IPS DF 4.7 (cell line): ENCODE data around the gene CRYBG2.
"Not testable (repeated sequence)": the region's sequence is repeated elsewhere in the genome, so short reads cannot be mapped to it uniquely, and the experiment has no call there.

Experiments used
- DNase-seq: peaks from one replicate; pipeline ENCODE4 v3.0.0-alpha.2; 2013; ENCODE audit warnings: low spot score; ENCODE audit errors: extremely low read depth

The CRYBG2 gene

GRCh38 chr1:26353976-26354820, at the start of gene CRYBG2:
Gene CRYBG2 (minus strand): TSS chr1:26354130. CDS start chr1:26346657, 7,473 bp downstream.
- no peak for DNase-seq

DNA sequence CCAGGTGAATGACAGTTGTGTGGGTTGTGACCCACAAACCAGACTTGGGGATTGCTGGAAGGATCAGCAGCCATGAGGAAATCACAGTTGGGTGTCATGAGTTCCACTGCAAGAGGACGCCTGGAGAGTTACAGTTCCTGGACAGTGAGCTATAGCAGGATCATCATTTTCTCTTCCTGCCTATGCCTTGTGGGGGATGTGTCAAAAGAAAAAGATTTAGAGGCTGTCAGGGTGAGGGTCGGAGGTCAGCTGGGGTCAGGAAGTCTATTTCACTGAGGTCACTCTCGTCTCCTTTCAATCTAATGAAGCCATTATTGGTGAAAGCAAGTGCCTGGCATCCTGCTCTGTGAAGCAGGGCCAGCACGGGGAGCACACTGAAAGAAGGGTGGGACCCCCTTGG, 49.7 kb upstream of the CRYBG2 start:
- no peak for DNase-seq

- no peak for DNase-seq
Measured at GRCh38 chr1:26401891-26402290, 48.0 kb upstream of the CRYBG2 start.

DNA sequence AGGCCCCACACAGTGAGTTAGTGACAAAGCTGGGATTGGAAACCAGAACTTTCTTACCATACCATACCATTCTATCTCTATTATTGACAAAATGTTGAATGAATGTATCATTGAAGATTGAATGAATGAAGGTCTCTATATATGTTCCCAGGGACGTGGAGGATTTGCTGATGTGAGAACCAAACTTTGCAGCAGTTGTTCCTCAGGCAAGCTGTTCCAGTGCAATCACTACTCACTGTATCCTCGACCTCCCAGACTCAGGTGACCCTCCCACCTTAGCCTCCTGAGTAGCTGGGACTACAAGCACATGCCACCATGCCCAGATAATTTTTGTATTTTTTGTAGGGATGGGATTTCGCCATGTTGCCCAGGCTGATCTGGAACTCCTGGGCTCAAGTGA, 45.1 kb upstream of the CRYBG2 start:
- no peak for DNase-seq

DNA sequence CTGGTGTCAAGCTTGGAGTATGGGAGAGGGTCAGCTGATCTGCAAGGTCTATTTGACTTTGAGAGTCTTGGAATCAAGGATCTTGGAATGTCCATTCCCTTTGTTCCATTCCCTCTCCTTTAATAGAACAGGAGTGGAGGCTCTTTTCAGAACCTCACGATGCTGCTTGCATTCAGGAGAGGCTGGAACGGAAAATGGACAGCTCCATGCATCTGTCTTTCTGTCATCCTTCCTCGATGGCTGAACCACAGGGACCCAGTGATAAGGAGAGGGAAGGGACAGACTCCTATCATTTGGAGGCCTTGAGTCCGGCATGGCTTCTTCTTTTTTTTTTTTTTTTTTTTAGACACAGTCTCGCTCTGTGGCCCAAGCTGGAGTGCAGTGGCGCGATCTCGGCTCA, 41.8 kb upstream of the CRYBG2 start:
- DNase-seq = no peak

DNA sequence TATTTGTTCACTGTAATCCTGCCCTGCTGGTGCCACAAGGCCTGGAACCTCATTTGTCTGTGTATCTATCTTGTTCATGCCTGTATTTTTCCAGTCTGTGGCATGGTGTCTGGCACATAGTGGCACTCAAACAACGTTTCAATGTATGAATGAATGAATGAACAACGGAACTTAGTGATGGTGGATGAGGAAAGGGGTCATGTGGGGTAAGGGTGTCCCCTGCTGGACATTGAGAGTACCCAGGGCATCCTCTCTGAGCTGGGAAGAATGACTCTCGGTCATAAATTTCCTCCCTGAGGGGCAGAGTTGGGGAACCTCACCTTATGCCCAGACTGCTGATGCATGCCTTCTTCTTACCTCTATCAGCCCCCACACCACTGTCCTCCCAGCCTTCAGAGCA, 37.5 kb upstream of the CRYBG2 start:
- no peak for DNase-seq

- DNase-seq = no peak
Measured at GRCh38 chr1:26389604-26390247, 35.8 kb upstream of the CRYBG2 start.

- no peak for DNase-seq
Measured at GRCh38 chr1:26388791-26389445, 35.0 kb upstream of the CRYBG2 start.

- no peak for DNase-seq
Measured at GRCh38 chr1:26387447-26387846, 33.5 kb upstream of the CRYBG2 start.

- not testable (repeated sequence) for DNase-seq
Measured at GRCh38 chr1:26385063-26385462, 31.1 kb upstream of the CRYBG2 start.

- no peak for DNase-seq
Measured at GRCh38 chr1:26384076-26384475, 30.1 kb upstream of the CRYBG2 start.

GRCh38 chr1:26378879-26379251, 24.9 kb upstream of the CRYBG2 start:
- DNase-seq = no peak

- no peak for DNase-seq
Measured at GRCh38 chr1:26378088-26378878, 24.4 kb upstream of the CRYBG2 start.

- DNase-seq = no peak
Measured at GRCh38 chr1:26376050-26376449, 22.1 kb upstream of the CRYBG2 start.

- no peak for DNase-seq
Measured at GRCh38 chr1:26375081-26375480, 21.2 kb upstream of the CRYBG2 start.

- DNase-seq = not testable (repeated sequence)
Measured at GRCh38 chr1:26374361-26374760, 20.4 kb upstream of the CRYBG2 start.

DNA sequence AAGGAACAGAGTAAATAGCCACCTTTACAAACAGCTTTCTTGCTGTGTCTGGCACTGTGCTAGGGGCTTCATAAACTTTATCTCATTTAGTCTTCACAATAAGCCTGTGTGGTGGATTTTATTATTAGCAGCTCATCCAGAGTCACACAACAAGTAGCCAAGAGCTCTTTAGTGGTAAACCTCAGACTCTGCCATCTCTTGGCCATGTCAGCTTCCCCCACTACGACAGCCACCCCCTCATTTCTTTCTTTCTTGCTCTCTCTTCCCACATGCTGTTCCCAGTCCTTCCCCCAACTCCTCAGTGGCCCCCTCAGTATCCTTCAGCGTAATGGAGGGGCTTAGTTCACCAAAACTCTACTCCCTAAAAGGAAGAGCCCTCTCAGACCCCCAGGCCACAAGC, 19.9 kb upstream of the CRYBG2 start:
- DNase-seq = no peak

DNA sequence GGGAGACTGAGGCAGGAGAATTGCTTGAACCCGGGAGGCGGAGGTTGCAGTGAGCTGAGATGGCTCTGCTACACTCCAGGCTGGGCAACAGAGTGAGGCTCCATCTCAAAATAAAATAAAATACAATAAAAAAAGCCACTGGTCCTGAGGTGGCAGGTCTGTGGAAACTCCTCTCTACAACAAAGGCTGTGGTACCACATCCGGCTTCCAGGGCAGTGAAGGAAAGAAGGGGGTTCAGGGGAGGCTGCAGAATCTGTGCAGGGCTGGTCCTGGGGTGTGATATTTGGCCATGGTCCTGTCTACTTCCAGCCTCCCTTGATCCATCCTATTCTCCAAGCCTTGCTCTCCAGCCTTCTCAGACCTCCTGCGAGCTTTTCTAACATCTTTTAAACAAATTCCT, 19.4 kb upstream of the CRYBG2 start:
- DNase-seq = no peak

DNA sequence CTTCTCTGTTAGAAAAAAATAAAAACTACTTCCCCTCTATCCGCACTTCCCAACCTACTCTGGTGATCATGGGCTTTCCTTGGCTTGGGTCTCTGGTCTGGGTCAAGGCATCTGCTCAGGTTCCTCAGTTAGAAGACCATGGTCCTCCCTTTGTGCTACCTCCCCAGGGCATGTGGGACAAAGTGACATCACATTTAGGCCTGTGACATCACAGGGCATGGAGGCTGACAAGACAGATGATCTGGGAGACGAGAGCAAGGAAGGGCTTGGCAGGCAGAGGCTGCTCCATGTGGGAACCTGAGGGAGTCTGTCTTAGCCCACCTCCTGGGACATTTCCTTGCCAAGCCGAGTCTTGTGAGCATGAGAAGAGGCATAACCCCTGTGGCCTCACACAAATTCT, 18.7 kb upstream of the CRYBG2 start, which contains the start of gene ZNF683:
ZNF683 (minus strand) TSS at position 140 of the 400 bp plus-strand sequence. CDS start 4,179 bp downstream, outside the sequence.
- not testable (repeated sequence) for DNase-seq

DNA sequence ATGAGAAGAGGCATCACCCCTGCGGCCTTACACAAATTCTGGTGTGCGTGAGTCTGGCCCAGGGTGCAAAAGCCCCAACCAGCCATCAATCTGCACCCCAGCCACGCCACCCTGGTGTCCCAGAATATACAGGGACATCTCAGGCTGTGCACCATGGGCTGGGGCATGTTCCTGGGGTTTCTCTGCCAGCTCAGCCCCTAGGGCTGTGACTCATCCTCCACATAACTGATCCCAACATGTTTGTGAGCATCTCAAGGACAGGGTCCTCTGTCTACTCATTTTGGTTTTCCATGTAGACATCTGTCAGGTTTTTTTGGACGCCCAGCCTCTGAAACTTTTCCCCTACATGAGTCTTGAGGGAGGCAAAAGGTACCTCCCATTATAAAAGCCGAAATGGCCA, 18.1 kb upstream of the CRYBG2 start:
- DNase-seq = no peak

GRCh38 chr1:26370591-26371382, 16.9 kb upstream of the CRYBG2 start:
- no peak for DNase-seq
